HUDEP-2 (cell line): ENCODE measurements around the gene PPFIBP2.

Experiments
- DNase-seq, 76 experiments: peaks; one replicate each; lab custom pipeline; 2025; ENCODE audit not compliant: unreplicated experiment in 76 of 76; lab: John Stamatoyannopoulos, UW

Gene PPFIBP2

GRCh38 chr11:7595016-7595866, 81.4 kb downstream of the PPFIBP2 start:
- no peak for DNase-seq

GRCh38 chr11:7595951-7596350, 82.2 kb downstream of the PPFIBP2 start:
- DNase-seq, result no peak

GRCh38 chr11:7596975-7597391, 83.2 kb downstream of the PPFIBP2 start:
- no peak for DNase-seq

GRCh38 chr11:7597620-7598019, 83.8 kb downstream of the PPFIBP2 start:
- DNase-seq, result no peak

GRCh38 chr11:7599209-7599608, 85.4 kb downstream of the PPFIBP2 start:
- DNase-seq, result no peak

- peak in 5 of 76 experiments; percentile 1 to 20 (median 5) for DNase-seq
Measured at GRCh38 chr11:7600205-7600775, 86.5 kb downstream of the PPFIBP2 start.

- no peak for DNase-seq
Measured at GRCh38 chr11:7603031-7603781, 89.4 kb downstream of the PPFIBP2 start.

- no peak for DNase-seq
Measured at GRCh38 chr11:7604331-7604955, 90.6 kb downstream of the PPFIBP2 start.

GRCh38 chr11:7605186-7605943, 91.6 kb downstream of the PPFIBP2 start:
- DNase-seq, result no peak

- no peak for DNase-seq
Measured at GRCh38 chr11:7606496-7606895, 92.7 kb downstream of the PPFIBP2 start.

- DNase-seq, result no peak
Measured at GRCh38 chr11:7609015-7609414, 95.2 kb downstream of the PPFIBP2 start.

- DNase-seq, result no peak
Measured at GRCh38 chr11:7609521-7609920, 95.7 kb downstream of the PPFIBP2 start.

- no peak for DNase-seq
Measured at GRCh38 chr11:7610393-7610792, 96.6 kb downstream of the PPFIBP2 start.

GRCh38 chr11:7611411-7611810, 97.6 kb downstream of the PPFIBP2 start:
- DNase-seq, result no peak

GRCh38 chr11:7612056-7612660, 98.4 kb downstream of the PPFIBP2 start:
- no peak for DNase-seq

- DNase-seq, result no peak
Measured at GRCh38 chr11:7612661-7613393, 99.0 kb downstream of the PPFIBP2 start.

- DNase-seq, result no peak
Measured at GRCh38 chr11:7613394-7613720, 99.6 kb downstream of the PPFIBP2 start.

- no peak for DNase-seq
Measured at GRCh38 chr11:7614656-7615055, 100.9 kb downstream of the PPFIBP2 start.

GRCh38 chr11:7617032-7617431, 103.2 kb downstream of the PPFIBP2 start:
- no peak for DNase-seq
